Psoas muscle (tissue), 8 donors: ENCODE results near the gene TBX18. TPM values are rescaled to one million over a fixed set of nuclear protein-coding genes. Genes with fewer than 3 reads are reported as not detected.

ENCODE experiments used
- ATAC-seq, 4 donors: fragments of 200-7000 bp; cut with Tn5 transposase; one replicate each; pipeline ENCODE4 v1.9.1; 2020; ENCODE audit warnings: moderate library complexity in 3 of 4, mild to moderate bottlenecking in 2 of 4
- DNase-seq, 2 donors: peaks; one replicate each; pipeline ENCODE4 v3.0.0-alpha.2; 2020
- H3K27ac ChIP-seq: fragments of 200-600 bp; one replicate; pipeline ENCODE4 v1.8.0; 2022
- H3K27me3 ChIP-seq, 3 donors: fragments of 200-600 bp in 1 of 3; one replicate each; pipeline versions ENCODE4 v1.6.1 to v1.8.0; 2013 to 2022; ENCODE audit warnings: low read length in 2 of 3, mild to moderate bottlenecking in 2 of 3, moderate library complexity in 1 of 3; ENCODE audit not compliant: insufficient read depth in 3 of 3
- H3K36me3 ChIP-seq, 2 donors: fragments of 200-600 bp in 1 of 2; one replicate each; pipeline versions ENCODE4 v1.6.1 to v1.8.0; 2013 to 2022; ENCODE audit warnings: low read depth in 1 of 2, mild to moderate bottlenecking in 1 of 2, moderate library complexity in 1 of 2; ENCODE audit not compliant: insufficient read depth in 1 of 2
- H3K4me1 ChIP-seq: fragments of 200-600 bp; one replicate; pipeline ENCODE4 v1.8.0; 2022
- H3K4me3 ChIP-seq: fragments of 200-600 bp; one replicate; pipeline ENCODE4 v1.8.0; 2022; ENCODE audit warnings: mild to moderate bottlenecking
- H3K9me3 ChIP-seq: fragments of 200-600 bp; one replicate; pipeline ENCODE4 v1.8.0; 2022
- CTCF ChIP-seq: fragments of 200-600 bp; IDR thresholded peaks from one replicate; pipeline ENCODE4 v1.8.0; 2022; ENCODE audit warnings: antibody characterized with exemption
- WGBS, 3 donors: extraction: QIAGEN DNeasy Blood & Tissue Kit; methylation state at CpG; one replicate each; pipeline versions ENCODE4 v1.1.6 to v1.1.7; 2013; 5-methylcytosine and 5-hydroxymethylcytosine counted together
- intact Hi-C, 2 donors: fragments of 100-400 bp; cut with DNase I; formaldehyde crosslinking; loops; one replicate each; pipeline versions ENCODE4 v1.11.0 to v1.14.2; 2022
- polyA plus RNA-seq, 3 donors: library from polyadenylated mRNA; stranded (reverse); fragments of 200-250 nt; gene quantifications; one replicate each; pipeline ENCODE4 v1.2.3, GENCODE V29; 2013
- total RNA-seq, 4 donors: library from RNA; stranded (reverse); fragmentation: NEBNext Ultra II Directional in 2 of 4; extraction: Animal tissue kit (Norgen Biotek cat#: 25700) in 2 of 4; gene quantifications; one replicate each; pipeline versions ENCODE4 v1.2.1 to v1.2.4, GENCODE V29; 2021 to 2023
- donor health status: healthy with polysubstance abuse.
- donor health status: DM: no; HTN: no; CAD: no; lungs with moderate emphysema.
- donor health status: Bipolar disorder and iron deficiency.
- donor health status: healthy.
- donor health status: DM: yes; HTN: yes; CAD: no.
- donor health status: DM: no; HTN: no; CAD: no.
- donor health status: DM: no; HTN: no; CAD: no.
- donor health status: DM: yes; HTN: yes; CAD: no.

TBX18 gene
- total and polyA plus RNA-seq, 7 donors, result 0.24 to 1.0 (median 0.55) TPM

GRCh38 chr6:84639396-84639795 lies 125.0 kb downstream of the TBX18 start:
- no peaks in the 10 kb centered on the region for H3K36me3 ChIP-seq
- no peak overlapping the region for H3K4me3 ChIP-seq
- no peak for ATAC-seq
- 66 to 73% (median 70%) methylated on average over 3 of the region's 3 CpGs for WGBS, 3 donors
- DNase-seq, result no peak
- H3K9me3 ChIP-seq, result no peaks in the 10 kb centered on the region
- no peaks in the 10 kb centered on the region for H3K4me1 ChIP-seq
- no peaks in the 10 kb centered on the region for H3K27me3 ChIP-seq
- TF ChIP-seq CTCF, result no peak
- no peak overlapping the region for H3K27ac ChIP-seq
- intact Hi-C loops, result no loop called here

GRCh38 chr6:84638286-84638685 lies 126.1 kb downstream of the TBX18 start:
- H3K36me3 ChIP-seq, result no peaks in the 10 kb centered on the region
- intact Hi-C loops, result no loop called here
- H3K9me3 ChIP-seq, result no peaks in the 10 kb centered on the region
- no peak overlapping the region for H3K27ac ChIP-seq
- DNase-seq, result no peak
- no peak overlapping the region for H3K4me3 ChIP-seq
- 67 to 76% (median 71%) methylated on average over 3 of the region's 3 CpGs for WGBS, 3 donors
- no peaks in the 10 kb centered on the region for H3K27me3 ChIP-seq
- ATAC-seq, result no peak
- no peaks in the 10 kb centered on the region for H3K4me1 ChIP-seq
- no peak for TF ChIP-seq CTCF
